Embryonic facial prominence (tissue), 1 donor: ENCODE measurements around the gene ASCL4.
"Not testable (repeated sequence)": the region's sequence is repeated elsewhere in the genome, so short reads cannot be mapped to it uniquely, and the experiment has no call there.

Experiments used
- DNase-seq: peaks from one replicate; pipeline ENCODE4 v3.0.0-alpha.2; 2016; ENCODE audit errors: extremely low spot score

Gene ASCL4, protein sequence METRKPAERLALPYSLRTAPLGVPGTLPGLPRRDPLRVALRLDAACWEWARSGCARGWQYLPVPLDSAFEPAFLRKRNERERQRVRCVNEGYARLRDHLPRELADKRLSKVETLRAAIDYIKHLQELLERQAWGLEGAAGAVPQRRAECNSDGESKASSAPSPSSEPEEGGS

GRCh38 chr12:107774349-107775029 lies at the start of gene ASCL4:
Gene ASCL4, plus strand, starts transcription at chr12:107774704. Its CDS starts 515 bp downstream, at chr12:107775219.
- DNase-seq, result no peak

DNA sequence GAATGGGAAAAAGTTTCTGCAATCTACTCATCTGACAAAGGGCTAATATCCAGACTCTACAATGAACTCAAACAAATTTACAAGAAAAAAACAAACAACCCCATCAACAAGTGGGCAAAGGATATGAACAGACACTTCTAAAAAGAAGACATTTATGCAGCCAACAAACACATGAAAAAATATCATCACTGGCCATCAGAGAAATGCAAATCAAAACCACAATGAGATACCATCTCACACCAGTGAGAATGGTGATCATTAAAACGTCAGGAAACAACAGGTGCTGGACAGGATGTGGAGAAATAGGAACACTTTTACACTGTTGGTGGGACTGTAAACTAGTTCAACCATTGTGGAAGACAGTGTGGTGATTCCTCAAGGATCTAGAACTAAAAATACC lies 47.2 kb upstream of the ASCL4 start:
- DNase-seq, result not testable (repeated sequence)

DNA sequence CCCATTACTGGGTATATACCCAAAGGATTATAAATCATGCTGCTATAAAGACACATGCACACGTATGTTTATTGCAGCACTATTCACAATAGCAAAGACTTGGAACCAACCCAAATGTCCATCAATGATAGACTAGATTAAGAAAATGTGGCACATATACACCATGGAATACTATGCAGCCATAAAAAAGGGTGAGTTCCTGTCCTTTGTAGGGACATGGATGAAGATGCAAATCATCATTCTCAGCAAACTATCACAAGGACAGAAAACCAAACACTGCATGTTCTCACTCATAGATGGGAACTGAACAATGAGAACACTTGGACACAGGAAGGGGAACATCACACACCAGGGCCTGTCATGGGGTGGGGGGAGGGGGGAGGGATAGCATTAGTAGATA lies 46.8 kb upstream of the ASCL4 start:
- not testable (repeated sequence) for DNase-seq

- no peak for DNase-seq
These were observed 43.7 kb upstream of the ASCL4 start for GRCh38 chr12:107730618-107731341.

- no peak for DNase-seq
These were observed 43.1 kb upstream of the ASCL4 start for GRCh38 chr12:107731366-107731765.

- DNase-seq, result no peak
These were observed 42.1 kb upstream of the ASCL4 start for GRCh38 chr12:107732365-107732764.

GRCh38 chr12:107734139-107734538 lies 40.4 kb upstream of the ASCL4 start:
- DNase-seq, result no peak

DNA sequence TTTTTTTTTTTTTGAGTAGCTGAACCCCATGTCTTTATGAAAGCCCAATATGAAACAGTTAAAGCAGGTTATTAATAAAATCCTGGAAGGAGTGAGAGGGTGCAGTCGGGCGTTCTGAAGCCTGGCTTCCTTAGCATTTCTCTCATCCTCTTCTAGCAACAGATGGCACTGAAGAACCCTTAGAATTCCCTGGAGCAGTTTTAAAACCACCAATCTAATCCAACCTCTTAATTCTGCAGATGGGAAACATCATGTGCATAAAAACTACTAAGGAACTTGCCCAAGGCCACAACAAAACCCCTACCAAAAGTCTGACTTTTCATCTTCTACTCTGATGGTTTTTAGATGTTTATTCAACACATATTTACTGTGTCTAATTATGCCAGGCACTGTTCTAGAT lies 38.7 kb upstream of the ASCL4 start:
- DNase-seq, result no peak

DNA sequence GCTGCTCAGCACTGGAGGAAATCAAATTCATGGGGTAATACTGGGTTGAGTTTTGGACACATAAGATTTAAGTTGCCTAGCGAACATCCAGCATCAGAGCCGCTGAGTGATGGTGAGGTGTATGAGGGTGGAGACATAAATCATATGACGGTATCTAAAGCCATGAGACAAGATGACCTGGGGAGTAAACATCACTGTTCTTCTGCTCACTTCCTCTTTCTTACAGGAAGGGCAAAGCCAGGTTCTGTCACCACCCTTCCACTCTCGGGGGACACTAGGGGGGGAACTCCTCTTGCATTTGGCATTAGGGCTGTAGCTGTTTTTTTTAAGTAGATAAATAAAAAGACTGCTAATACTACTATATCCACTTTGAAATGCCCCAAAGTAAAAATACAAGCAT lies 37.6 kb upstream of the ASCL4 start:
- DNase-seq, result no peak

GRCh38 chr12:107748472-107748871 lies 26.0 kb upstream of the ASCL4 start:
- no peak for DNase-seq

DNA sequence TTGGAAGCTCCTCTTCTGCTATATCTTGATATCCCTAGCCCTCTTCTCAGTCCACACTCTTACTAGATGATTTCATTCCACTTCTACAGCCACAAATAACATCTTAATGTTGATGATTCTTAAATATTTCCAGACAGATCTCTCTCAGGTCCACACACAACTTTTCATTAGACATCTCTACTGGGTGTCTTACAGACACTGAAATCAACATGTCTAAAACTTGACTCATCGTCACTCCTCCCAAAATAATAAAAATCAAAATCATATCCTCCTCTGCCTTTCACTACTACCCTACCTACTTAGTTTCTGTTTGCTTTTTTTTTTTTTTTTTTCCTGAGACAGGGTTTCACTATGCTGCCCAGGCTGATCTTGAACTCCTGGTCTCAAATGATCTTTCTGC lies 25.4 kb upstream of the ASCL4 start:
- DNase-seq, result no peak

- no peak for DNase-seq
These were observed 15.1 kb upstream of the ASCL4 start for GRCh38 chr12:107759410-107759809.

DNA sequence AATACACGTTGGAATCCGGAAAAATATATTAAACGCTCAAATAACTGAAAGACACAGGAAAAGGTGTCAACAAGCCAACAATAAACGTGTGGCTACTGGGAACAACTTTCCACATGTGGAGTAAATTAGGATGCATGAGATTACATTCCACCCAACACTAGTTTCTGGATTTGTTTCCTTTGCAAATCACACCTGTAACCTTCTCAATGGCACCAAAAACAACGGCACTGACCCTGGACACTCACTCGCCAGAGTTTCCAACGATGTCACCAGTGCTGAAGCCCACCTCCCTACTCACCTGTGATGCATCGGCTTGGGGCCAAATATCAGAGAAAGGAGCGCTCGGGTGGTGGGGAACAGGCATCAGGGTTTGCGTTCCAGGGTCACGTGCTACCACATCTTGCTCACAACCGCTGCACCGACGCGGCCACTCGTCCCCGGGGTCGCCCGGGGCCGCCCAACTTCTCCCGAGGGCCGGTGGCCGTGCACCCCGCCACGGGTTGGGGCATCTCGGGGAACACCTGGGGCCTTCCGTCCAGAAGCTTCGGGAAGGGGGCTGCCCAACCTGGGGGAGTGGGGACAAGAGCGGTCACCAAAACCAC lies 14.2 kb upstream of the ASCL4 start:
- no peak for DNase-seq

- peak; percentile 92 for DNase-seq
These were observed 13.5 kb upstream of the ASCL4 start, which contains the start of gene PRDM4 for GRCh38 chr12:107760809-107761501. Gene PRDM4, minus strand, starts transcription at chr12:107761137. Its CDS starts 622 bp downstream, at chr12:107760515.

DNA sequence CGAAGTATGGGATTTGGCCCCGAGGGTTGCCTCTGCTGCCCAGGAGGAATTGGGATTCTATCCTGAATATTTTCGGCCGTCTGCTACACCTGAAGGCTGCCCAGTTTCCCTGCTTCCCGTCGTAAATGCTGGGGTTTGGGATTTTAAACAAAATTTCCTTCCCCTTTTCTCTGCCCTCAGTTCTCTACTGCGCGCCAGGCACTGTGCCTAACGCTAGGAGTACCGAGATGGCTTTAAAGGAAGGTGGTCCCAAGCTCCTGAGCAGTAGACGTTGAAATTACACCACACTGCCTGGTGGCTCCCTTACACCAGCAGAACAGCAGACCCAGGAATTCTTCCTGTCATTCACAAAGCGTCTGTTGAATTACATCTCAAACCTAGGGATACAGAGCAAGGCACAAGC lies 13.0 kb upstream of the ASCL4 start:
- no peak for DNase-seq

GRCh38 chr12:107762874-107763273 lies 11.6 kb upstream of the ASCL4 start:
- no peak for DNase-seq

- DNase-seq, result no peak
These were observed 9.9 kb upstream of the ASCL4 start for GRCh38 chr12:107764626-107765025.

GRCh38 chr12:107765316-107765715 lies 9.2 kb upstream of the ASCL4 start:
- no peak for DNase-seq

DNA sequence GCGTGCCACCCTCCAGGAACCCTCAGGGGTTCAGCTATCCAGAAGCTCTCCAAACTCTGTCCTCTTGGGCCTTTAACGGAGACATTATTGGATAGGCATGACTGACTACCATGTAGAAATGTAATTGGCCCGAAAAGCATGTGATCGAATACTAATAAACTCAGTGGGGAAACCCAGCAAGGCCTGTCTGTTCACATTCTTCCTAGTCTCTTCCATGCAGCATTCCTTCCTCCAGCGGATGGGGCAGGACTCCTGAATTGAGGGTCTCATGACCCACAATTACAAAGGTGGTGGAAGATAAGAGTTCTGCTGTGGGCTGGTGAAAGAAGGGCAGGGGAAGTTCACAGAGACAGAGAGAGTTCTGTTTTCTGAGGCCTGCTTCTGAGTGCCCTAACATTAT lies 7.0 kb upstream of the ASCL4 start:
- no peak for DNase-seq

DNA sequence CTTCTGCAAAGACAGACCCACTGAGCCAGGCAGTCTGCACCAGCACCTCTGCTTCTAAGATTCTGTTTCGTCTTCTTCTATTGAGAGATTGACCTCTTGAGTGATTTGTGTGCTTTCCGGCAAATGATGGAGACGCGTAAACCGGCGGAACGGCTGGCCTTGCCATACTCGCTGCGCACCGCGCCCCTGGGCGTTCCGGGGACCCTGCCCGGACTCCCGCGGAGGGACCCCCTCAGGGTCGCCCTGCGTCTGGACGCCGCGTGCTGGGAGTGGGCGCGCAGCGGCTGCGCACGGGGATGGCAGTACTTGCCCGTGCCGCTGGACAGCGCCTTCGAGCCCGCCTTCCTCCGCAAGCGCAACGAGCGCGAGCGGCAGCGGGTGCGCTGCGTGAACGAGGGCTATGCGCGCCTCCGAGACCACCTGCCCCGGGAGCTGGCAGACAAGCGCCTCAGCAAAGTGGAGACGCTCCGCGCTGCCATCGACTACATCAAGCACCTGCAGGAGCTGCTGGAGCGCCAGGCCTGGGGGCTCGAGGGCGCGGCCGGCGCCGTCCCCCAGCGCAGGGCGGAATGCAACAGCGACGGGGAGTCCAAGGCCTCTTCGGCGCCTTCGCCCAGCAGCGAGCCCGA lies 703 bp downstream of the ASCL4 start:
- no peak for DNase-seq

DNA sequence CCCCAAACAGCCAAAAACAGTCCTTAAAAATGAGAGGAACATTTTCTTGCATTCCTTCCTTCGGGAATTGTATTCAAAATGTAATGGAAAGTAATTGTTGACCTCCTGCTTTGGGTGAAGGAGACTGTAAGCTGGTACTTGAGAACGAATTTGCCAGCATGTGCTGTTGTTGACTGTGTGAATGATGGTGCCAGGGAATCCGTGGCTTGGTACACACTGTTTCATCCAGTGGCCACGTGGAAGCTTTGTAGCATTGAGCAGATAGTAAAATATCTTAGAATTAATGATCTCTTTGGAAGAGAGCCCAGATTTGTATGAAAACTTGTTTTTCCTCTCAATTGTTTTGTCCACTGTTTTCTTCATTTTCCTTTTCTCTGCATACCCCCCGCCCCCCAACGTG lies 1.7 kb downstream of the ASCL4 start:
- no peak for DNase-seq
